ENCODE measurements around the gene SHC3. TPM values are rescaled to one million over a fixed set of nuclear protein-coding genes. Genes with fewer than 3 reads are reported as not detected.

The SHC3 gene
- total and polyA plus RNA-seq, 9 of the 15 experiments (the other 6 are each of a cell fraction or from before 2014, with no cell fraction given), result not detected

GRCh38 chr9:88980740-88981203, 197.8 kb downstream of the SHC3 start:
- no peaks in the 10 kb centered on the region; a peak in 1 of 5 replicates for H3K27me3 ChIP-seq (ENCODE audit: control insufficient read depth in 2 of 2, insufficient read depth in 2 of 2, low read length in 2 of 2)
- FAIRE-seq, result no peak
- intact Hi-C loops (cut with micrococcal nuclease), result loop anchor here (10.0 kb wide), 1 partner anchor 106 kb away; no protein-coding TSS in a partner anchor
- no peak for TF ChIP-seq ZNF274 (IDR thresholded peaks at IDR 0.05; ENCODE audit: borderline replicate concordance, low read depth, low read length)
- no peak for TF ChIP-seq ILF3 (IDR thresholded peaks at IDR 0.05; ENCODE audit: borderline replicate concordance)
- TF ChIP-seq CBFB (CRISPR knock-in tag; IDR thresholded peaks at IDR 0.05), result no peak
- TF ChIP-seq MAFK (IDR thresholded peaks at IDR 0.05; ENCODE audit: low read length), result no peak
- no peak for TF ChIP-seq ZNF239 (CRISPR knock-in tag; IDR thresholded peaks at IDR 0.05)
- TF ChIP-seq POLR2AphosphoS2 (IDR thresholded peaks at IDR 0.05; ENCODE audit: low read length), result no peak
- no peak for TF ChIP-seq RBM14 (IDR thresholded peaks at IDR 0.05; ENCODE audit: borderline replicate concordance, insufficient read depth, low read depth, low read length)
- TF ChIP-seq ZC3H8 (IDR thresholded peaks at IDR 0.05), result no peak
- TF ChIP-seq RB1 (IDR thresholded peaks at IDR 0.05; ENCODE audit: low read depth), result no peak
- ChIA-PET POLR2A (interaction anchor here (0.6 kb wide), 1 partner anchor 401 kb away, joined by 4 read pairs; no protein-coding TSS in a partner anchor), CTCF (ENCODE audit: low intra/inter-chr PET ratio) (no interaction called here)
- 0% methylated on average over 1 of the region's 1 CpG for WGBS (ENCODE audit: insufficient coverage, low coverage, missing lambda C conversion rate)
- ATAC-seq, result no peak
- H4K20me1 ChIP-seq (replicated peaks; ENCODE audit: control insufficient read depth, insufficient read depth, low read length), result no peaks in the 10 kb centered on the region
- H3K79me2 ChIP-seq (ENCODE audit: control insufficient read depth, insufficient read depth, low read length), result no peaks in the 10 kb centered on the region
- DNase-seq (ENCODE audit: extremely low read depth in 1 of 4, low spot score in 3 of 4), result no peak
- H3K9ac ChIP-seq (ENCODE audit: insufficient read depth in 1 of 2, low read depth in 2 of 2, low read length in 2 of 2), result no peak overlapping the region
- H3K4me3 ChIP-seq, result no peak overlapping the region
- no peaks in the 10 kb centered on the region for H3K9me1 ChIP-seq (ENCODE audit: control insufficient read depth, insufficient read depth, low read length)
- H3K4me1 ChIP-seq (replicated peaks in 1 of 2; ENCODE audit: control insufficient read depth in 2 of 2, insufficient read depth in 2 of 2, low read length in 2 of 2), result no peaks in the 10 kb centered on the region
- no peak overlapping the region for H3K4me2 ChIP-seq (ENCODE audit: insufficient read depth, low read length)
- no peaks in the 10 kb centered on the region for H3K9me3 ChIP-seq (replicated peaks; ENCODE audit: control insufficient read depth, insufficient read depth, low read depth, low read length)
- BruUV-seq (replicated peaks), result no TSS peak
- H3K27ac ChIP-seq (ENCODE audit: extremely low read depth, low read depth, low read length), result no peak overlapping the region
- no peaks in the 10 kb centered on the region for H3K36me3 ChIP-seq (ENCODE audit: control insufficient read depth, insufficient read depth, low read length)
- H2AFZ ChIP-seq (ENCODE audit: low read depth, low read length), result no peak overlapping the region
- in situ Hi-C loops (cut with MboI), result no loop called here
